GM12878 (cell line): Measurements from ENCODE around the gene CHD5. TPM values are rescaled to one million over a fixed set of nuclear protein-coding genes. Genes with fewer than 3 reads are reported as not detected.

Experiments used
- ATAC-seq: fragments of 200-7000 bp; cut with Tn5 transposase; 3 replicates; pipeline ENCODE4 v1.9.1; 2020; ENCODE audit warnings: mild to moderate bottlenecking, moderate library complexity
- BruUV-seq: library from RNA; stranded (reverse); fragments of 400-500 nt; replicated peaks from 2 replicates; lab custom pipeline; 2021; lab: Mats Ljungman, UMichigan
- CTCF ChIA-PET: fragments of 300-600 bp; sonication (Branson Sonifier 250); formaldehyde crosslinking; extraction: SDS; loops from one replicate; lab custom pipeline; 2021; ENCODE audit warnings: inconsistent platforms; lab: Yijun Ruan, JAX
- POLR2A ChIA-PET: fragments of 350-600 bp; formaldehyde crosslinking; extraction: SDS; loops from one replicate; lab custom pipeline; 2021; ENCODE audit warnings: inconsistent platforms; lab: Charles Lee
- RAD21 ChIA-PET: fragments of 300-600 bp; sonication (Branson Sonifier 250); formaldehyde crosslinking; loops from one replicate; lab custom pipeline; 2023; ENCODE audit warnings: antibody characterized with exemption; ENCODE audit not compliant: unreplicated experiment; lab: Charles Lee
- SMC1A ChIA-PET: fragments of 300-600 bp; sonication (Branson Sonifier 250); formaldehyde crosslinking; loops from one replicate; lab custom pipeline; 2023; ENCODE audit not compliant: unreplicated experiment, uncharacterized antibody; lab: Charles Lee
- DNase-seq: peaks from one replicate; pipeline ENCODE4 v3.0.0-alpha.2; 2011; ENCODE audit warnings: low read depth, low spot score
- FAIRE-seq: peaks from 3 replicates; lab custom pipeline; 2011; peaks lifted over from hg19 to GRCh38; lab: Jason Lieb, UNC
- H2AFZ ChIP-seq: 2 replicates; pipeline ENCODE4 v1.6.0; 2011; ENCODE audit warnings: low read depth, low read length, control low read depth; ENCODE audit not compliant: control insufficient read depth
- H3K27ac ChIP-seq: 2 replicates; pipeline ENCODE4 v1.5.1; 2011; ENCODE audit warnings: control low read depth; ENCODE audit not compliant: control insufficient read depth, insufficient read depth
- H3K27me3 ChIP-seq, 2 experiments: replicated peaks in 1 of 2; 2 replicates each; pipeline versions ENCODE4 v1.6.0 to v1.6.1; 2011; ENCODE audit warnings: low read length in 1 of 2; ENCODE audit not compliant: control insufficient read depth in 2 of 2, insufficient read depth in 2 of 2
- H3K36me3 ChIP-seq, 2 experiments: 2 replicates each; pipeline ENCODE4 v1.5.1; 2011; ENCODE audit warnings: low read length in 1 of 2; ENCODE audit not compliant: control insufficient read depth in 2 of 2, insufficient read depth in 2 of 2
- H3K4me1 ChIP-seq: 2 replicates; pipeline ENCODE4 v1.6.1; 2011; ENCODE audit warnings: mild to moderate bottlenecking, low read length, moderate library complexity, mixed read lengths; ENCODE audit not compliant: control insufficient read depth, insufficient read depth
- H3K4me2 ChIP-seq: 2 replicates; pipeline ENCODE4 v1.6.0; 2011; ENCODE audit warnings: control low read depth; ENCODE audit not compliant: control insufficient read depth, insufficient read depth
- H3K4me3 ChIP-seq: fragments of 200-600 bp; sonication (generic); 2 replicates; pipeline ENCODE4 v1.5.1; 2016
- H3K79me2 ChIP-seq: 2 replicates; pipeline ENCODE4 v1.6.0; 2011; ENCODE audit warnings: low read length; ENCODE audit not compliant: control insufficient read depth, insufficient read depth
- H3K9ac ChIP-seq: 2 replicates; pipeline ENCODE4 v1.8.0; 2011; ENCODE audit warnings: low read length, control low read depth, mixed read lengths; ENCODE audit not compliant: control insufficient read depth, insufficient read depth
- H3K9me3 ChIP-seq: replicated peaks from 3 replicates; pipeline ENCODE4 v1.5.1; 2011; ENCODE audit warnings: mild to moderate bottlenecking, low read length; ENCODE audit not compliant: control insufficient read depth, insufficient read depth
- H4K20me1 ChIP-seq: 2 replicates; pipeline ENCODE4 v1.6.0; 2011; ENCODE audit not compliant: control insufficient read depth, insufficient read depth
- MXI1 ChIP-seq: fragments of 150-350 bp; IDR thresholded peaks from 2 replicates; pipeline ENCODE4 v1.6.1; 2011; ENCODE audit warnings: low read depth, mild to moderate bottlenecking, inconsistent platforms, low read length, improper control_type of control experiment
- NFIC ChIP-seq: IDR thresholded peaks from 2 replicates; pipeline ENCODE4 v1.6.1; 2012; ENCODE audit warnings: low read depth, mild to moderate bottlenecking, inconsistent platforms, low read length, moderate library complexity
- POLR2AphosphoS5 ChIP-seq: IDR thresholded peaks from 2 replicates; pipeline ENCODE4 v1.6.1; 2011; ENCODE audit warnings: mild to moderate bottlenecking, low read length, inconsistent platforms
- RAD21 ChIP-seq: IDR thresholded peaks from 2 replicates; pipeline ENCODE4 v1.6.1; 2011; ENCODE audit warnings: mild to moderate bottlenecking, low read depth, low read length, moderate library complexity; ENCODE audit not compliant: insufficient read depth
- SMAD1 ChIP-seq: fragments of 450-650 bp; IDR thresholded peaks from 2 replicates; pipeline ENCODE4 v1.6.1; 2018; ENCODE audit warnings: mild to moderate bottlenecking, low read depth; ENCODE audit not compliant: partially characterized antibody
- SMC3 ChIP-seq: IDR thresholded peaks from 2 replicates; pipeline ENCODE4 v1.6.1; 2011; ENCODE audit warnings: low read length, improper control_type of control experiment, borderline replicate concordance
- WGBS: methylation state at CpG from one replicate; pipeline ENCODE4 v1.1.6; 2016; ENCODE audit warnings: low lambda C conversion rate; ENCODE audit not compliant: insufficient replicate concordance, insufficient coverage; ENCODE audit errors: missing lambda C conversion rate; 5-methylcytosine and 5-hydroxymethylcytosine counted together
- in situ Hi-C: fragments of 300-500 bp; cut with MboI; formaldehyde crosslinking; loops from 9 replicates; pipeline ENCODE4 v1.14.3; 2018; ENCODE audit warnings: mixed read lengths
- intact Hi-C: fragments of 100-400 bp; cut with micrococcal nuclease; formaldehyde crosslinking; loops from one replicate; pipeline ENCODE4 v1.14.2; 2022; ENCODE audit not compliant: unreplicated experiment
- polyA plus RNA-seq, 11 experiments: library from polyadenylated mRNA; depleted of rRNA in 4 of 11; unstranded in 6 of 11; stranded (reverse) in 5 of 11; fragments of >200 nt; fragmentation: Nextera tagmentation in 4 of 11; fragmentation: Illumina TruSeq in 1 of 11; extraction: Ambion mirVana in 4 of 11; extraction: Trizol in 1 of 11; gene quantifications; 1 replicate in 1 of 11; 2 replicates in 10 of 11; pipeline versions ENCODE4 v1.2.1 to v1.2.3, GENCODE V29; 2011 to 2016; ENCODE audit warnings: inconsistent platforms in 2 of 11, missing spikeins in 2 of 11, low read depth in 1 of 11
- total RNA-seq, 4 experiments: library from RNA; depleted of rRNA in 3 of 4; stranded (reverse); fragments of >200 nt in 3 of 4; fragmentation: Illumina TruSeq in 1 of 4; extraction: Trizol in 1 of 4; gene quantifications; 2 replicates each; pipeline versions ENCODE4 v1.2.1 to v1.2.3, GENCODE V29; 2013 to 2021
- TF ChIP-seq, protein P1 (sequence below): fragments of 150-350 bp; IDR thresholded peaks from 2 replicates; pipeline ENCODE4 v1.6.1; 2014; ENCODE audit warnings: mild to moderate bottlenecking, low read depth, low read length
- TF ChIP-seq, protein P2 (sequence below): fragments of 450-650 bp; IDR thresholded peaks from 2 replicates; pipeline ENCODE4 v1.6.1; 2018; ENCODE audit warnings: borderline replicate concordance, mild to moderate bottlenecking; ENCODE audit not compliant: partially characterized antibody
- TF ChIP-seq, protein P3 (sequence below): fragments of 450-650 bp; IDR thresholded peaks from 2 replicates; pipeline ENCODE4 v1.6.1; 2016; ENCODE audit warnings: mild to moderate bottlenecking, moderate library complexity, borderline replicate concordance
- TF ChIP-seq, protein P4 (sequence below): IDR thresholded peaks from 2 replicates; pipeline ENCODE4 v1.6.1; 2012; ENCODE audit warnings: low read depth, low read length, improper control_type of control experiment
- TF ChIP-seq, protein P5 (sequence below): IDR thresholded peaks from 2 replicates; pipeline ENCODE4 v1.6.1; 2011; ENCODE audit warnings: low read depth, low read length, improper control_type of control experiment, borderline replicate concordance

The CHD5 gene
- total and polyA plus RNA-seq, 10 of the 15 experiments (the other 5 are each of a cell fraction or from before 2014, with no cell fraction given), result 0.03 to 0.49 (median 0.13) TPM; not detected in 3

DNA sequence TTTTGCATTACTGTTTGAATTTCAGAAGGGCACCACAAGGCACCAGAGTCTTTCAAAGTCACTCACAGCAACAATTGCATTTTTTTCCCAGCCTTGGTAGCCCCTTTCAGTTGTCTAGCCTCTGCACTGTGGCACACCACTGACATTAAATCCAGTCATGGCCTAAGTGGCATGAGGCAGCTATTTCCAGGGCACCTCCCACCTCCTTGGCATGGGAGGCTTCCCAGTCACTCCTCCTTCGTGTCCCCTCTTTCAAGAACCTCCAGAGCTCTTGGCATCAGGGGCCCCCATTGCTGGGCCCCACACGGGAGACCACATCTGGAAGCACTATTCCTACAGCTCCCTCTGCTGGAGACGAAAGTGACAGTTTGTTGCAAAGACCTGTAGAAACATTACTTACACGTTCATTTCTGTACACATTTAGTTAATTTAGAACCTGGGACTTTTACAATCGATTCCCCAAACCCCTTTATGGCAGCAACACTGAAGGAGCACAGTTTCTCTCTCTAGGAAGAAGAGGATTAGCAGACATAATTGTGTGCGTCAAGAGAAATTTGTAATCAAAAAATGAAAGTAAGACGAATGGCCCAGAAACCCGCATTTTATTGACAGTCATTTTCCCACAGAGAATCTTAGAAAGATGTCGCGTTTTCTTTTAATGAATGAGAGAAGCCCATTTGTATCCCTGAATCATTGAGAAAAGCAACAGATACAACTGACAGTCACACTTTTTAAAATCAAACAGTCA is 5.7 kb upstream of the CHD5 start:
- intact Hi-C loops, result no loop called here
- TF ChIP-seq, protein P1, sequence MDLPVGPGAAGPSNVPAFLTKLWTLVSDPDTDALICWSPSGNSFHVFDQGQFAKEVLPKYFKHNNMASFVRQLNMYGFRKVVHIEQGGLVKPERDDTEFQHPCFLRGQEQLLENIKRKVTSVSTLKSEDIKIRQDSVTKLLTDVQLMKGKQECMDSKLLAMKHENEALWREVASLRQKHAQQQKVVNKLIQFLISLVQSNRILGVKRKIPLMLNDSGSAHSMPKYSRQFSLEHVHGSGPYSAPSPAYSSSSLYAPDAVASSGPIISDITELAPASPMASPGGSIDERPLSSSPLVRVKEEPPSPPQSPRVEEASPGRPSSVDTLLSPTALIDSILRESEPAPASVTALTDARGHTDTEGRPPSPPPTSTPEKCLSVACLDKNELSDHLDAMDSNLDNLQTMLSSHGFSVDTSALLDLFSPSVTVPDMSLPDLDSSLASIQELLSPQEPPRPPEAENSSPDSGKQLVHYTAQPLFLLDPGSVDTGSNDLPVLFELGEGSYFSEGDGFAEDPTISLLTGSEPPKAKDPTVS, result no peak
- TF ChIP-seq, protein P2, sequence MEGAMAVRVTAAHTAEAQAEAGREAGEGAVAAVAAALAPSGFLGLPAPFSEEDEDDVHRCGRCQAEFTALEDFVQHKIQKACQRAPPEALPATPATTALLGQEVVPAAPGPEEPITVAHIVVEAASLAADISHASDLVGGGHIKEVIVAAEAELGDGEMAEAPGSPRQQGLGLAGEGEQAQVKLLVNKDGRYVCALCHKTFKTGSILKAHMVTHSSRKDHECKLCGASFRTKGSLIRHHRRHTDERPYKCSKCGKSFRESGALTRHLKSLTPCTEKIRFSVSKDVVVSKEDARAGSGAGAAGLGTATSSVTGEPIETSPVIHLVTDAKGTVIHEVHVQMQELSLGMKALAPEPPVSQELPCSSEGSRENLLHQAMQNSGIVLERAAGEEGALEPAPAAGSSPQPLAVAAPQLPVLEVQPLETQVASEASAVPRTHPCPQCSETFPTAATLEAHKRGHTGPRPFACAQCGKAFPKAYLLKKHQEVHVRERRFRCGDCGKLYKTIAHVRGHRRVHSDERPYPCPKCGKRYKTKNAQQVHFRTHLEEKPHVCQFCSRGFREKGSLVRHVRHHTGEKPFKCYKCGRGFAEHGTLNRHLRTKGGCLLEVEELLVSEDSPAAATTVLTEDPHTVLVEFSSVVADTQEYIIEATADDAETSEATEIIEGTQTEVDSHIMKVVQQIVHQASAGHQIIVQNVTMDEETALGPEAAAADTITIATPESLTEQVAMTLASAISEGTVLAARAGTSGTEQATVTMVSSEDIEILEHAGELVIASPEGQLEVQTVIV, result no peak
- TF ChIP-seq SMC3, result no peak
- TF ChIP-seq POLR2AphosphoS5, result 0 out of 2 replicates have a peak, but pooled peaks have one; percentile 30
- peak; percentile 34; the same call in 1 of the 2 replicates for TF ChIP-seq RAD21
- TF ChIP-seq, protein P3, sequence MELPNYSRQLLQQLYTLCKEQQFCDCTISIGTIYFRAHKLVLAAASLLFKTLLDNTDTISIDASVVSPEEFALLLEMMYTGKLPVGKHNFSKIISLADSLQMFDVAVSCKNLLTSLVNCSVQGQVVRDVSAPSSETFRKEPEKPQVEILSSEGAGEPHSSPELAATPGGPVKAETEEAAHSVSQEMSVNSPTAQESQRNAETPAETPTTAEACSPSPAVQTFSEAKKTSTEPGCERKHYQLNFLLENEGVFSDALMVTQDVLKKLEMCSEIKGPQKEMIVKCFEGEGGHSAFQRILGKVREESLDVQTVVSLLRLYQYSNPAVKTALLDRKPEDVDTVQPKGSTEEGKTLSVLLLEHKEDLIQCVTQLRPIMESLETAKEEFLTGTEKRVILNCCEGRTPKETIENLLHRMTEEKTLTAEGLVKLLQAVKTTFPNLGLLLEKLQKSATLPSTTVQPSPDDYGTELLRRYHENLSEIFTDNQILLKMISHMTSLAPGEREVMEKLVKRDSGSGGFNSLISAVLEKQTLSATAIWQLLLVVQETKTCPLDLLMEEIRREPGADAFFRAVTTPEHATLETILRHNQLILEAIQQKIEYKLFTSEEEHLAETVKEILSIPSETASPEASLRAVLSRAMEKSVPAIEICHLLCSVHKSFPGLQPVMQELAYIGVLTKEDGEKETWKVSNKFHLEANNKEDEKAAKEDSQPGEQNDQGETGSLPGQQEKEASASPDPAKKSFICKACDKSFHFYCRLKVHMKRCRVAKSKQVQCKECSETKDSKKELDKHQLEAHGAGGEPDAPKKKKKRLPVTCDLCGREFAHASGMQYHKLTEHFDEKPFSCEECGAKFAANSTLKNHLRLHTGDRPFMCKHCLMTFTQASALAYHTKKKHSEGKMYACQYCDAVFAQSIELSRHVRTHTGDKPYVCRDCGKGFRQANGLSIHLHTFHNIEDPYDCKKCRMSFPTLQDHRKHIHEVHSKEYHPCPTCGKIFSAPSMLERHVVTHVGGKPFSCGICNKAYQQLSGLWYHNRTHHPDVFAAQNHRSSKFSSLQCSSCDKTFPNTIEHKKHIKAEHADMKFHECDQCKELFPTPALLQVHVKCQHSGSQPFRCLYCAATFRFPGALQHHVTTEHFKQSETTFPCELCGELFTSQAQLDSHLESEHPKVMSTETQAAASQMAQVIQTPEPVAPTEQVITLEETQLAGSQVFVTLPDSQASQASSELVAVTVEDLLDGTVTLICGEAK, result no peak
- TF ChIP-seq SMAD1, result no peak
- TF ChIP-seq, protein P4, sequence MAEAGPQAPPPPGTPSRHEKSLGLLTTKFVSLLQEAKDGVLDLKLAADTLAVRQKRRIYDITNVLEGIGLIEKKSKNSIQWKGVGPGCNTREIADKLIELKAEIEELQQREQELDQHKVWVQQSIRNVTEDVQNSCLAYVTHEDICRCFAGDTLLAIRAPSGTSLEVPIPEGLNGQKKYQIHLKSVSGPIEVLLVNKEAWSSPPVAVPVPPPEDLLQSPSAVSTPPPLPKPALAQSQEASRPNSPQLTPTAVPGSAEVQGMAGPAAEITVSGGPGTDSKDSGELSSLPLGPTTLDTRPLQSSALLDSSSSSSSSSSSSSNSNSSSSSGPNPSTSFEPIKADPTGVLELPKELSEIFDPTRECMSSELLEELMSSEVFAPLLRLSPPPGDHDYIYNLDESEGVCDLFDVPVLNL, result no peak
- TF ChIP-seq NFIC, result no peak
- TF ChIP-seq, protein P5, sequence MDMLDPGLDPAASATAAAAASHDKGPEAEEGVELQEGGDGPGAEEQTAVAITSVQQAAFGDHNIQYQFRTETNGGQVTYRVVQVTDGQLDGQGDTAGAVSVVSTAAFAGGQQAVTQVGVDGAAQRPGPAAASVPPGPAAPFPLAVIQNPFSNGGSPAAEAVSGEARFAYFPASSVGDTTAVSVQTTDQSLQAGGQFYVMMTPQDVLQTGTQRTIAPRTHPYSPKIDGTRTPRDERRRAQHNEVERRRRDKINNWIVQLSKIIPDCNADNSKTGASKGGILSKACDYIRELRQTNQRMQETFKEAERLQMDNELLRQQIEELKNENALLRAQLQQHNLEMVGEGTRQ, result no peak
- no peak for TF ChIP-seq MXI1

More for the DNA sequence above, 5.7 kb upstream of the CHD5 start:
- ATAC-seq, result peak; percentile 32; the same call in 1 of the 3 replicates
- in situ Hi-C loops, result no loop called here
- Histone ChIP-seq H2AFZ (no peak overlapping the region), H3K36me3 (peaks cover 11 to 32% of the 10 kb centered on the region in 2 experiments), H3K9me3 (no peaks in the 10 kb centered on the region), H4K20me1 (peaks cover 22% of the 10 kb centered on the region), H3K4me2 (no peak overlapping the region), H3K4me3 (no peak overlapping the region), H3K27me3 (no peaks in the 10 kb centered on the region; a peak in 1 of 4 replicates), H3K9ac (no peak overlapping the region), H3K79me2 (peaks cover 5% of the 10 kb centered on the region), H3K27ac (no peak overlapping the region), H3K4me1 (no peaks in the 10 kb centered on the region)
- RAD21 ChIA-PET, result interaction anchor here (1.0 kb wide), 1 partner anchor 19 kb away, joined by 4 read pairs; no protein-coding TSS in a partner anchor
- DNase-seq, result no peak
- BruUV-seq, result no TSS peak
- CTCF ChIA-PET, result interaction anchor here (1.0 to 1.4 kb wide), 6 partner anchors 8 to 232 kb away, joined by 3 to 9 read pairs (median 4); partner anchors contain the start of genes RNF207 and RPL22
- POLR2A ChIA-PET, result no interaction called here
- no peak for FAIRE-seq
- WGBS, result 64% methylated on average over 10 of the region's 10 CpGs
- SMC1A ChIA-PET, result interaction anchor here (1.0 kb wide), 1 partner anchor 75 kb away, joined by 3 read pairs; no protein-coding TSS in a partner anchor
